Activated B cell treated with CpG ODN at 0.5 μM for 24 hours (primary cell): ENCODE results near the gene GALNT14. TPM values are rescaled to one million over a fixed set of nuclear protein-coding genes. Genes with fewer than 3 reads are reported as not detected.

ENCODE experiments used
- ATAC-seq: fragments of 200-7000 bp; cut with Tn5 transposase; one replicate; pipeline ENCODE4 v1.10.0; 2021; ENCODE audit warnings: low read depth, mild to moderate bottlenecking, moderate library complexity
- CTCF ChIA-PET: fragments of 350-600 bp; sonication (Branson Sonifier 250); formaldehyde crosslinking; loops from one replicate; lab custom pipeline; 2021; ENCODE audit warnings: antibody characterized with exemption; lab: Charles Lee
- POLR2A ChIA-PET: fragments of 350-600 bp; sonication (Branson Sonifier 250); formaldehyde crosslinking; loops from one replicate; lab custom pipeline; 2021; ENCODE audit warnings: antibody characterized with exemption; lab: Charles Lee
- DNase-seq: peaks from one replicate; pipeline ENCODE4 v3.0.0; 2022
- H3K27ac Mint-ChIP-seq: one replicate; pipeline ENCODE4 v1.8.0; 2020; ENCODE audit warnings: mixed read lengths
- H3K27me3 Mint-ChIP-seq: one replicate; pipeline ENCODE4 v1.8.0; 2021; ENCODE audit warnings: mixed read lengths
- H3K36me3 Mint-ChIP-seq: one replicate; pipeline ENCODE4 v1.8.0; 2021; ENCODE audit warnings: low read depth, mixed read lengths
- H3K4me1 Mint-ChIP-seq: one replicate; pipeline ENCODE4 v1.8.0; 2021; ENCODE audit warnings: mixed read lengths
- H3K4me3 Mint-ChIP-seq: one replicate; pipeline ENCODE4 v1.8.0; 2020; ENCODE audit warnings: mild to moderate bottlenecking, mixed read lengths
- H3K9me3 Mint-ChIP-seq: one replicate; pipeline ENCODE4 v1.8.0; 2020; ENCODE audit warnings: mixed read lengths
- intact Hi-C: fragments of 100-400 bp; cut with micrococcal nuclease; formaldehyde crosslinking; loops from one replicate; pipeline ENCODE4 v1.15.1; 2024
- total RNA-seq: library from RNA; stranded (reverse); gene quantifications from 2 replicates; pipeline ENCODE4 v1.2.3, GENCODE V29; 2022
- TF ChIP-seq, protein P1 (sequence below): fragments of 200-600 bp; IDR thresholded peaks from one replicate; pipeline ENCODE4 v1.8.0; 2022; ENCODE audit warnings: antibody characterized with exemption, mild to moderate bottlenecking

GALNT14 gene
- total RNA-seq, 1 donor from 2014 or later = 6.6 TPM

- POLR2A ChIA-PET = no interaction called here
- Mint-ChIP-seq H3K9me3 (no peaks in the 10 kb centered on the region), H3K27ac (no peak overlapping the region), H3K27me3 (no peaks in the 10 kb centered on the region), H3K36me3 (no peaks in the 10 kb centered on the region), H3K4me1 (peaks cover 7% of the 10 kb centered on the region), H3K4me3 (no peak overlapping the region)
- ATAC-seq (no peak), DNase-seq (no peak)
- TF ChIP-seq, protein P1, sequence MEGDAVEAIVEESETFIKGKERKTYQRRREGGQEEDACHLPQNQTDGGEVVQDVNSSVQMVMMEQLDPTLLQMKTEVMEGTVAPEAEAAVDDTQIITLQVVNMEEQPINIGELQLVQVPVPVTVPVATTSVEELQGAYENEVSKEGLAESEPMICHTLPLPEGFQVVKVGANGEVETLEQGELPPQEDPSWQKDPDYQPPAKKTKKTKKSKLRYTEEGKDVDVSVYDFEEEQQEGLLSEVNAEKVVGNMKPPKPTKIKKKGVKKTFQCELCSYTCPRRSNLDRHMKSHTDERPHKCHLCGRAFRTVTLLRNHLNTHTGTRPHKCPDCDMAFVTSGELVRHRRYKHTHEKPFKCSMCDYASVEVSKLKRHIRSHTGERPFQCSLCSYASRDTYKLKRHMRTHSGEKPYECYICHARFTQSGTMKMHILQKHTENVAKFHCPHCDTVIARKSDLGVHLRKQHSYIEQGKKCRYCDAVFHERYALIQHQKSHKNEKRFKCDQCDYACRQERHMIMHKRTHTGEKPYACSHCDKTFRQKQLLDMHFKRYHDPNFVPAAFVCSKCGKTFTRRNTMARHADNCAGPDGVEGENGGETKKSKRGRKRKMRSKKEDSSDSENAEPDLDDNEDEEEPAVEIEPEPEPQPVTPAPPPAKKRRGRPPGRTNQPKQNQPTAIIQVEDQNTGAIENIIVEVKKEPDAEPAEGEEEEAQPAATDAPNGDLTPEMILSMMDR = no peak
- intact Hi-C loops = no loop called here
- CTCF ChIA-PET = no interaction called here
These were observed 125.8 kb downstream of the GALNT14 start for GRCh38 chr2:31012406-31012805.

DNA sequence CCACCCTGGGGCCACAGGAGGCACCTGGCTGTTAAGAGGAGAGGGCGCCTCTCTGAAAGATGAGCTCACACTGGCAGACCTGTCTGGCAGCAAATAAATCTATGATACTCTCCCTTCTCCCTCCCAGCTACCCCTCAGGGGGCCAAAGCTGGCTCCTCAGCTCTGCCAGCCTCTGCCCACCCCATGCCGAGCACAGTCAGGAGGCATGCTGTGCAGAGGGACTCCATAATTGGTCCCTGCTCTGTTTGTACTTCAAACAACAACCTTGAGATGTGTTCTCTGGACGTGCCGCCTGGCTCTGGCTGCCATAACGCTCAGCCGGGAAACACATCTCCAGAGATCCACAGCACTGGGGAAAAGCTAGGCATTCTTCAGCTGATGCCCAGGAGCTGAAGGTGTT is 126.7 kb downstream of the GALNT14 start:
- no peak for ATAC-seq
- intact Hi-C loops = no loop called here
- Mint-ChIP-seq H3K36me3 (no peaks in the 10 kb centered on the region), H3K4me1 (peaks cover 7% of the 10 kb centered on the region), H3K9me3 (no peaks in the 10 kb centered on the region), H3K27me3 (no peaks in the 10 kb centered on the region), H3K4me3 (no peak overlapping the region), H3K27ac (no peak overlapping the region)
- TF ChIP-seq, protein P1 = no peak
- DNase-seq = no peak
- ChIA-PET CTCF (no interaction called here), POLR2A (no interaction called here)

DNA sequence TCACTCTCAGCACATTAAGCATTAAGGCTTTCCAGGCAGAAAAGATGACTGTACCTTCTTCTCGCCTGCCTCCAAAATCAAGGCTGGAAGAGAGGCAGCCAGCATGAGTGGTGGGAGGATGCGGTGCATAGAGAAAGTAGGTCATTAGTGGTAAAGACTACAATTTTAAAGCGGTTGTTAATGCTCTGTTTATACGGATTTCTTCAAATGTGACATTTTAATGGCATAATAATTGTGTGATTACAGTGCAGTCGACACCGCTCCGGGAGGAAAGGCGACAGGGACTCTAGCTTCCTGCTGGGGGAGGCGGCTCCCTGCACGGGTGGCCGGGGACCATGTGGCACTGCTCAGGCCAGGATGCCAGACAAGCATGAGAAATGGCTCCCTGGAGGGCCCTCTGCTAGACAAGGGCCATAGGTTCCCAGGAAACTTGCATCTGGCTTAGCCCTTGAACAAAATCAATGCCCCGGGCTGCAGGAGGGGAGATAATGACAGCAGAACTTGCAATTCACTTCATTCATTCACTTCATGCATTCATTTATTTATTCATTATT is 129.6 kb downstream of the GALNT14 start:
- Mint-ChIP-seq H3K36me3 (no peaks in the 10 kb centered on the region), H3K4me1 (peaks cover 7% of the 10 kb centered on the region), H3K27me3 (no peaks in the 10 kb centered on the region), H3K27ac (no peak overlapping the region), H3K4me3 (no peak overlapping the region), H3K9me3 (no peaks in the 10 kb centered on the region)
- intact Hi-C loops = no loop called here
- no peak for DNase-seq
- CTCF ChIA-PET = no interaction called here
- ATAC-seq = no peak
- POLR2A ChIA-PET = no interaction called here
- TF ChIP-seq, protein P1 = no peak

GRCh38 chr2:31004257-31004656 is 134.0 kb downstream of the GALNT14 start:
- CTCF ChIA-PET = no interaction called here
- Mint-ChIP-seq H3K4me3 (no peak overlapping the region), H3K4me1 (no peaks in the 10 kb centered on the region)

GRCh38 chr2:31003749-31004148 is 134.5 kb downstream of the GALNT14 start:
- H3K27ac Mint-ChIP-seq = no peak overlapping the region
- H3K4me1 Mint-ChIP-seq = no peaks in the 10 kb centered on the region
- no peaks in the 10 kb centered on the region for H3K27me3 Mint-ChIP-seq
- no peak for DNase-seq
- no peak for ATAC-seq
- intact Hi-C loops = no loop called here
- CTCF ChIA-PET = no interaction called here
- H3K36me3 Mint-ChIP-seq = no peaks in the 10 kb centered on the region
- POLR2A ChIA-PET = no interaction called here
- TF ChIP-seq, protein P1 = no peak
- no peak overlapping the region for H3K4me3 Mint-ChIP-seq
- H3K9me3 Mint-ChIP-seq = no peaks in the 10 kb centered on the region

More at GRCh38 chr2:31004257-31004656, 134.0 kb downstream of the GALNT14 start:
- ATAC-seq = no peak
- H3K27ac Mint-ChIP-seq = no peak overlapping the region
- intact Hi-C loops = no loop called here
- POLR2A ChIA-PET = no interaction called here
- no peaks in the 10 kb centered on the region for H3K27me3 Mint-ChIP-seq
- no peaks in the 10 kb centered on the region for H3K9me3 Mint-ChIP-seq
- no peak for DNase-seq
- no peaks in the 10 kb centered on the region for H3K36me3 Mint-ChIP-seq
- TF ChIP-seq, protein P1 = no peak
